CD4-positive, CD25-positive, alpha-beta regulatory T cell (primary cell): ENCODE measurements around the gene GEN1. TPM values are rescaled to one million over a fixed set of nuclear protein-coding genes. Genes with fewer than 3 reads are reported as not detected.
A peak's percentile ranks its signal among the peaks of the same experiment; 100 is the strongest.

ENCODE experiments used
- ATAC-seq, 2 donors: fragments of 150-1000 bp; cut with Tn5 transposase; one replicate each; pipeline ENCODE4 v1.10.0; 2021; ENCODE audit warnings: low read depth in 2 of 2, moderate number of reproducible peaks in 2 of 2, moderate library complexity in 1 of 2
- DNase-seq, 3 donors: peaks; one replicate each; pipeline versions ENCODE4 v3.0.0 to v3.0.0-alpha.2; 2012 to 2022; ENCODE audit warnings: mixed read lengths in 1 of 3
- H3K27ac ChIP-seq: one replicate; pipeline ENCODE4 v1.7.0; 2013; ENCODE audit warnings: mild to moderate bottlenecking, low read length; ENCODE audit not compliant: insufficient read depth, poor library complexity, severe bottlenecking
- H3K27me3 ChIP-seq: one replicate; pipeline ENCODE4 v1.7.0; 2013; ENCODE audit warnings: low read length; ENCODE audit not compliant: control insufficient read depth, insufficient read depth
- H3K36me3 ChIP-seq: one replicate; pipeline ENCODE4 v1.7.0; 2013; ENCODE audit warnings: mild to moderate bottlenecking, low read length, moderate library complexity; ENCODE audit not compliant: control insufficient read depth, insufficient read depth
- H3K4me1 ChIP-seq: 2 replicates; pipeline ENCODE4 v1.7.0; 2013; ENCODE audit warnings: mild to moderate bottlenecking, low read length; ENCODE audit not compliant: insufficient read depth, control insufficient read depth, poor library complexity, severe bottlenecking
- H3K4me3 ChIP-seq: one replicate; pipeline ENCODE4 v1.7.0; 2013; ENCODE audit warnings: low read depth, mild to moderate bottlenecking, low read length, moderate library complexity
- H3K9me3 ChIP-seq, 2 experiments: 1 replicate in 1 of 2; 2 replicates in 1 of 2; pipeline ENCODE4 v1.7.0; 2013; ENCODE audit warnings: low read length in 2 of 2, mild to moderate bottlenecking in 1 of 2, moderate library complexity in 1 of 2; ENCODE audit not compliant: control insufficient read depth in 2 of 2
- H3K27ac Mint-ChIP-seq, 3 donors: one replicate each; pipeline ENCODE4 v1.8.0; 2020 to 2022; ENCODE audit warnings: mild to moderate bottlenecking in 3 of 3, mixed read lengths in 3 of 3, moderate library complexity in 2 of 3
- H3K27me3 Mint-ChIP-seq: one replicate; pipeline ENCODE4 v1.8.0; 2022; ENCODE audit warnings: mild to moderate bottlenecking, mixed read lengths
- H3K36me3 Mint-ChIP-seq: one replicate; pipeline ENCODE4 v1.8.0; 2020; ENCODE audit warnings: mixed read lengths
- H3K4me1 Mint-ChIP-seq, 4 donors: one replicate each; pipeline ENCODE4 v1.8.0; 2020 to 2022; ENCODE audit warnings: mixed read lengths in 4 of 4, mild to moderate bottlenecking in 1 of 4
- H3K4me3 Mint-ChIP-seq, 4 donors: one replicate each; pipeline ENCODE4 v1.8.0; 2020 to 2022; ENCODE audit warnings: mild to moderate bottlenecking in 4 of 4, mixed read lengths in 4 of 4, moderate library complexity in 3 of 4
- H3K9me3 Mint-ChIP-seq, 7 donors: one replicate each; pipeline ENCODE4 v1.8.0; 2020 to 2022; ENCODE audit warnings: mixed read lengths in 7 of 7, mild to moderate bottlenecking in 3 of 7, moderate library complexity in 2 of 7
- polyA plus RNA-seq, 4 donors: library from polyadenylated mRNA; unstranded; fragments of 300-500 nt; fragmentation: Illumina TruSeq; gene quantifications; one replicate each; pipeline ENCODE4 v1.2.3, GENCODE V29; 2021
- total RNA-seq: library from RNA; stranded (reverse); gene quantifications from one replicate; pipeline ENCODE4 v1.2.3, GENCODE V29; 2022

The GEN1 gene
- total and polyA plus RNA-seq, 5 donors from 2014 or later: 0.94 to 11.2 (median 2.0) TPM

- DNase-seq: no peak
- Mint-ChIP-seq H3K27me3 (no peaks in the 10 kb centered on the region), H3K27ac (no peak overlapping the region), H3K4me3 (no peak overlapping the region), H3K9me3 (no peaks in the 10 kb centered on the region), H3K36me3 (peaks cover 18% of the 10 kb centered on the region), H3K4me1 (peaks cover 0 to 9% (median 2%) of the 10 kb centered on the region in 4 donors)
- H3K4me1 ChIP-seq: no peaks in the 10 kb centered on the region
- no peaks in the 10 kb centered on the region for H3K27me3 ChIP-seq
- peaks cover 83% of the 10 kb centered on the region for H3K36me3 ChIP-seq
- H3K27ac ChIP-seq: no peak overlapping the region
- no peak overlapping the region for H3K4me3 ChIP-seq
- no peak for ATAC-seq
- H3K9me3 ChIP-seq: no peaks in the 10 kb centered on the region
These were observed 36.3 kb upstream of the GEN1 start for GRCh38 chr2:17717666-17718065.

- no peak for DNase-seq
- H3K27ac Mint-ChIP-seq: no peak overlapping the region
- Histone ChIP-seq H3K27ac (no peak overlapping the region), H3K9me3 (no peaks in the 10 kb centered on the region), H3K36me3 (peaks cover 84% of the 10 kb centered on the region), H3K27me3 (no peaks in the 10 kb centered on the region), H3K4me3 (no peak overlapping the region), H3K4me1 (no peaks in the 10 kb centered on the region)
- no peak overlapping the region for H3K4me3 Mint-ChIP-seq
- H3K36me3 Mint-ChIP-seq: peaks cover 10% of the 10 kb centered on the region
- ATAC-seq: no peak
- H3K4me1 Mint-ChIP-seq: peaks cover 0 to 8% (median 2%) of the 10 kb centered on the region in 4 donors
- H3K27me3 Mint-ChIP-seq: no peaks in the 10 kb centered on the region
- no peaks in the 10 kb centered on the region for H3K9me3 Mint-ChIP-seq
These were observed 35.2 kb upstream of the GEN1 start for GRCh38 chr2:17718689-17719088.

GRCh38 chr2:17719562-17720371, 34.2 kb upstream of the GEN1 start:
- Mint-ChIP-seq H3K4me1 (peaks cover 0 to 3% (median under 1%) of the 10 kb centered on the region in 4 donors), H3K4me3 (no peak overlapping the region), H3K27ac (no peak overlapping the region)

GRCh38 chr2:17728210-17728609, 25.7 kb upstream of the GEN1 start:
- Mint-ChIP-seq H3K4me3 (no peak overlapping the region), H3K4me1 (no peaks in the 10 kb centered on the region), H3K27ac (no peak overlapping the region), H3K36me3 (peaks cover 31% of the 10 kb centered on the region), H3K27me3 (no peaks in the 10 kb centered on the region), H3K9me3 (no peaks in the 10 kb centered on the region)
- Histone ChIP-seq H3K36me3 (peaks cover 58% of the 10 kb centered on the region), H3K4me1 (no peaks in the 10 kb centered on the region), H3K9me3 (no peaks in the 10 kb centered on the region), H3K27ac (no peak overlapping the region), H3K4me3 (no peak overlapping the region), H3K27me3 (no peaks in the 10 kb centered on the region)
- DNase-seq: no peak
- no peak for ATAC-seq

More at GRCh38 chr2:17719562-17720371, 34.2 kb upstream of the GEN1 start:
- Mint-ChIP-seq H3K36me3 (peaks cover 9% of the 10 kb centered on the region), H3K27me3 (no peaks in the 10 kb centered on the region), H3K9me3 (no peaks in the 10 kb centered on the region)
- Histone ChIP-seq H3K4me3 (no peak overlapping the region), H3K36me3 (peaks cover 82% of the 10 kb centered on the region), H3K4me1 (no peaks in the 10 kb centered on the region), H3K9me3 (no peaks in the 10 kb centered on the region), H3K27me3 (no peaks in the 10 kb centered on the region), H3K27ac (no peak overlapping the region)
- ATAC-seq: peak in 1 of 2 donors; percentile 61
- DNase-seq: peak in 2 of 3 donors; percentile 28 to 44

- Mint-ChIP-seq H3K36me3 (peaks cover 32% of the 10 kb centered on the region), H3K27me3 (no peaks in the 10 kb centered on the region), H3K27ac (no peak overlapping the region), H3K9me3 (no peaks in the 10 kb centered on the region), H3K4me3 (no peak overlapping the region), H3K4me1 (peaks cover 0 to 2% (median 0%) of the 10 kb centered on the region in 4 donors)
- no peak for ATAC-seq
- Histone ChIP-seq H3K4me3 (no peak overlapping the region), H3K27me3 (no peaks in the 10 kb centered on the region), H3K9me3 (no peaks in the 10 kb centered on the region), H3K4me1 (no peaks in the 10 kb centered on the region), H3K27ac (no peak overlapping the region), H3K36me3 (peaks cover 54% of the 10 kb centered on the region)
- DNase-seq: no peak
These were observed 24.1 kb upstream of the GEN1 start for GRCh38 chr2:17729880-17730279.

- Mint-ChIP-seq H3K36me3 (peaks cover 51% of the 10 kb centered on the region), H3K9me3 (no peaks in the 10 kb centered on the region), H3K4me1 (peaks cover 0 to 6% (median 1%) of the 10 kb centered on the region in 4 donors), H3K27me3 (no peaks in the 10 kb centered on the region), H3K4me3 (no peak overlapping the region), H3K27ac (no peak overlapping the region)
- Histone ChIP-seq H3K27ac (no peak overlapping the region), H3K27me3 (no peaks in the 10 kb centered on the region), H3K4me3 (no peak overlapping the region), H3K4me1 (no peaks in the 10 kb centered on the region), H3K9me3 (no peaks in the 10 kb centered on the region), H3K36me3 (peaks cover 68% of the 10 kb centered on the region)
- DNase-seq (no peak), ATAC-seq (no peak)
These were observed 20.3 kb upstream of the GEN1 start for GRCh38 chr2:17733599-17733998.

GRCh38 chr2:17735864-17736263, 18.1 kb upstream of the GEN1 start:
- peaks cover 0 to 12% (median 4%) of the 10 kb centered on the region in 4 donors for H3K4me1 Mint-ChIP-seq
- no peaks in the 10 kb centered on the region for H3K9me3 Mint-ChIP-seq
- H3K36me3 Mint-ChIP-seq: peaks cover 52% of the 10 kb centered on the region
- H3K4me1 ChIP-seq: no peaks in the 10 kb centered on the region
- H3K27me3 ChIP-seq: no peaks in the 10 kb centered on the region
- H3K27me3 Mint-ChIP-seq: no peaks in the 10 kb centered on the region
- H3K27ac ChIP-seq: no peak overlapping the region
- no peak overlapping the region for H3K27ac Mint-ChIP-seq
- no peak overlapping the region for H3K4me3 ChIP-seq
- DNase-seq (no peak), ATAC-seq (no peak)
- no peaks in the 10 kb centered on the region for H3K9me3 ChIP-seq
- peaks cover 65% of the 10 kb centered on the region for H3K36me3 ChIP-seq
- no peak overlapping the region for H3K4me3 Mint-ChIP-seq

GRCh38 chr2:17736989-17737388, 16.9 kb upstream of the GEN1 start:
- Histone ChIP-seq H3K9me3 (no peaks in the 10 kb centered on the region), H3K4me1 (no peaks in the 10 kb centered on the region), H3K27ac (no peak overlapping the region), H3K36me3 (peaks cover 63% of the 10 kb centered on the region), H3K27me3 (no peaks in the 10 kb centered on the region), H3K4me3 (no peak overlapping the region)
- Mint-ChIP-seq H3K9me3 (no peaks in the 10 kb centered on the region), H3K27ac (peak overlapping the region in 1 of 3 donors; percentile 9), H3K27me3 (no peaks in the 10 kb centered on the region), H3K4me3 (no peak overlapping the region), H3K4me1 (peaks cover 0 to 15% (median 4%) of the 10 kb centered on the region in 4 donors), H3K36me3 (peaks cover 46% of the 10 kb centered on the region)
- no peak for DNase-seq
- no peak for ATAC-seq
